GM13976 (cell line): Measurements from ENCODE around the gene MLC1.

Source experiments
- DNase-seq: peaks from one replicate; pipeline ENCODE4 v3.0.0; 2012; ENCODE audit warnings: low spot score
- CTCF ChIP-seq: IDR thresholded peaks from 2 replicates; pipeline ENCODE4 v1.5.1; 2012; ENCODE audit warnings: borderline replicate concordance, mild to moderate bottlenecking; ENCODE audit not compliant: insufficient read depth; ENCODE audit errors: extremely low read depth, missing control alignments, control extremely low read depth
- in situ Hi-C: fragments of 300-500 bp; cut with MboI; formaldehyde crosslinking; loops from one replicate; pipeline ENCODE4 v1.12.0; 2022; ENCODE audit warnings: low sequenced_read_pairs, mixed read lengths, inconsistent platforms; ENCODE audit not compliant: unreplicated experiment

MLC1 gene

DNA sequence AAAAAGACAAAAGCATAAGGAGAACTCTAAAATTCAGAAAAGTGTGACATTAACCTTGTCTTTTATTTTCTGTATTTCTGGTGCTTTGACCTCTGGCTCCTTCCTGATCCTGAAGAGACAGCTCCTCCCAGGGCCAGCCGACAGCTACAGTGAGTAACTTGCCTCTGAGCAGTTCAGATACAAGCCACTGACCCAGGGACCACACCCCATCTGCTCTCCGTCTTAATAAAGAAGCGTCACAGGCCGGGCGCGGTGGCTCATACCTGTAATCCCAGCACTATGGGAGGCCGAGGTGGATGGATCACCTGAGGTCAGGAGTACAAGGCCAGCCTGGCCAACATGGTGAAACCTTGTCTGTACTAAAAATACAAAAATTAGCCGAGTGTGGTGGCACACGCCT lies 6.5 kb downstream of the MLC1 start:
- TF ChIP-seq CTCF = no peak
- in situ Hi-C loops = no loop called here

GRCh38 chr22:50078246-50078645 lies 7.0 kb downstream of the MLC1 start:
- TF ChIP-seq CTCF = no peak
- in situ Hi-C loops = no loop called here
- DNase-seq = no peak

More for the DNA sequence above, 6.5 kb downstream of the MLC1 start:
- DNase-seq = no peak

GRCh38 chr22:50076646-50077535 lies 8.3 kb downstream of the MLC1 start:
- DNase-seq = no peak
- in situ Hi-C loops = no loop called here
- no peak for TF ChIP-seq CTCF

- in situ Hi-C loops = no loop called here
- no peak for TF ChIP-seq CTCF
- no peak for DNase-seq
These were observed 10.4 kb downstream of the MLC1 start for GRCh38 chr22:50074551-50075530.

DNA sequence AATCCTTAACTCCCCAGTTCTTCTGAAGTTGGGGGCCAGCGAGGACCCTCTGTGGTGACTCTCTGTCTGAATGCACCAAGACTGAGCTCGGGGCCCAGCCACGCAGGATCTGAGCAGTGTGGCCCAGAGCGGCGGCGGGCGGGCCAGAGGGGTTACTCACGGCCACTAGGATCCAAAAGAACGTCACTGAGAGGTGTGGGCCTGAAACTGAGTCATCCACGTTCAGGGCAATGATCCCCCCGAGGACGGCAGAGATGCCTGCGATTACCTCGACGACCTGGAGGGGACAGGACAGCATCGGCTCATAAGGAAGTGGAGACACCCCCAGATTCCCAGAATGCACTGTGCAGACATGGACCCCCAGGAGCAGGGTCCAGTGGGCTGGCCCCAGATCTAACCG lies 11.2 kb downstream of the MLC1 start:
- no peak for DNase-seq
- TF ChIP-seq CTCF = no peak
- in situ Hi-C loops = no loop called here

DNA sequence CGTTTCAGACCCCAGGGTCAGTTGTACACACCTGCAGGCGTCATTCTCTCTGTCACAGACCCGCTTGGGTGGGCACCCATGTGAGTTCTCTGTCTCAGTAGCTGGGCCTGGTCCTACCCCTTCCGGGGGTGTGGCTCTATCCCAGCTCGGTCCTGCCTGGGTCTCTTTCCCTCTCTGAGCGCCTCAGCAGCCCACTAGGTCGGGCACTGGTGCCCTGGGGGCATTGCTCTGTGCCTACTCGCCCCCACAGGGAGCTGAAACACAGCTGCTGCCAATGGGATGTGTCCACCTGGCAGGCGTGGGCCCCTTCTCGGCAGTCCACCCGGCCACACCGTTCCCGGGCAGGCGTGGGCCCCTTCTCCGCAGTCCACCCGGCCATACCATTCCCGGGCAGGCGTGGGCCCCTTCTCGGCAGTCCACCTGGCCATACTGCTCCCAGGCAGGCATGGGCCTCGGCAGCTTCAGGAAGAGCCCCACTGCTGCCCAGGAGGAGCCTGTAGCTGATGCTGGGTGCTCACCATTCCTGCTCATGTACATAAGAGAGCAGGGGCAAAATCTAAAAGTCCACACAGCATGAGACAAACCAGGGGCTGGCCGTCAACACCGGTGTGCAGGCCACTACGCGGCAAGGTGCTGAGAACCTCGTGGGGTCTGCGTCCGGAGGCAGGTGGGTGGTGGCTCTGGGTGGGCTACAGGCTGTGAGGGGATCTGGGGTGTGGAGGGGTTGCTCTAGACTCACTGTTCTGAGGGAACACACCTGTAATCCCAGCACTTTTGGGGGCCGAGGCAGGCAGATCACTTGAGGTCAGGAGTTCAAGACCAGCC lies 12.3 kb downstream of the MLC1 start:
- in situ Hi-C loops = no loop called here
- TF ChIP-seq CTCF = no peak
- DNase-seq = no peak
